CD4-positive, alpha-beta T cell (primary cell): ENCODE data around the gene CASS4. TPM values are rescaled to one million over a fixed set of nuclear protein-coding genes. Genes with fewer than 3 reads are reported as not detected.

Experiments used
- ATAC-seq: fragments of 200-7000 bp; cut with Tn5 transposase; one replicate; pipeline ENCODE4 v1.10.0; 2022; ENCODE audit warnings: mild to moderate bottlenecking; ENCODE audit not compliant: poor library complexity
- CTCF ChIA-PET: fragments of 350-600 bp; sonication (Branson Sonifier 250); formaldehyde crosslinking; loops from one replicate; lab custom pipeline; 2021; ENCODE audit warnings: antibody characterized with exemption, inconsistent platforms; lab: Charles Lee
- POLR2A ChIA-PET: fragments of 350-600 bp; sonication (Branson Sonifier 250); formaldehyde crosslinking; loops from one replicate; lab custom pipeline; 2021; ENCODE audit warnings: antibody characterized with exemption, inconsistent platforms; lab: Charles Lee
- DNase-seq, 14 experiments: peaks; one replicate each; pipeline ENCODE4 v3.0.0-alpha.2; 2013 to 2020; ENCODE audit warnings: mixed read lengths in 2 of 14
- H3K27ac ChIP-seq, 2 donors: one replicate each; pipeline versions ENCODE4 v1.5.1 to v1.7.0; 2013; ENCODE audit warnings: low read length in 2 of 2, low read depth in 1 of 2, mild to moderate bottlenecking in 1 of 2
- H3K27me3 ChIP-seq, 2 experiments: 1 replicate in 1 of 2; 2 replicates in 1 of 2; pipeline versions ENCODE4 v1.6.1 to v1.7.0; 2013; ENCODE audit warnings: low read length in 2 of 2, control low read depth in 1 of 2, mild to moderate bottlenecking in 1 of 2, moderate library complexity in 1 of 2; ENCODE audit not compliant: insufficient read depth in 2 of 2, control insufficient read depth in 1 of 2
- H3K36me3 ChIP-seq: one replicate; pipeline ENCODE4 v1.6.1; 2013; ENCODE audit warnings: low read length, control low read depth; ENCODE audit not compliant: insufficient read depth
- H3K4me1 ChIP-seq: one replicate; pipeline ENCODE4 v1.6.1; 2013; ENCODE audit warnings: low read length, control low read depth; ENCODE audit not compliant: insufficient read depth
- H3K4me3 ChIP-seq: one replicate; pipeline ENCODE4 v1.5.1; 2013; ENCODE audit warnings: mild to moderate bottlenecking, low read length, moderate library complexity
- H3K9me3 ChIP-seq, 2 experiments: 1 replicate in 1 of 2; 2 replicates in 1 of 2; pipeline versions ENCODE4 v1.6.1 to v1.7.0; 2013; ENCODE audit warnings: low read length in 2 of 2, mild to moderate bottlenecking in 2 of 2, control low read depth in 1 of 2, moderate library complexity in 1 of 2; ENCODE audit not compliant: control insufficient read depth in 1 of 2, insufficient read depth in 1 of 2
- H3K27ac Mint-ChIP-seq: one replicate; pipeline ENCODE4 v1.8.0; 2020; ENCODE audit warnings: mixed read lengths
- H3K27me3 Mint-ChIP-seq: one replicate; pipeline ENCODE4 v1.8.0; 2021; ENCODE audit warnings: mixed read lengths
- H3K36me3 Mint-ChIP-seq: one replicate; pipeline ENCODE4 v1.8.0; 2021; ENCODE audit warnings: low read depth, mixed read lengths
- H3K4me1 Mint-ChIP-seq: one replicate; pipeline ENCODE4 v1.8.0; 2021; ENCODE audit warnings: low read depth, mixed read lengths
- H3K4me3 Mint-ChIP-seq: one replicate; pipeline ENCODE4 v1.8.0; 2020; ENCODE audit warnings: mild to moderate bottlenecking, mixed read lengths
- H3K9me3 Mint-ChIP-seq: one replicate; pipeline ENCODE4 v1.8.0; 2020; ENCODE audit warnings: mixed read lengths
- intact Hi-C, 2 experiments: fragments of 100-400 bp; cut with DNase I in 1 of 2; cut with micrococcal nuclease in 1 of 2; formaldehyde crosslinking; loops; one replicate each; pipeline versions ENCODE4 v1.15.1 to v1.9.0; 2023 to 2025; cut with DNase I, micrococcal nuclease
- total RNA-seq, 174 experiments: library from RNA in 2 of 174; stranded (reverse) in 2 of 174; gene quantifications; one replicate each; pipeline ENCODE4 v1.2.3 and lab custom pipeline; 2021 to 2026
- TF ChIP-seq, protein P1 (sequence below): fragments of 200-600 bp; IDR thresholded peaks from one replicate; pipeline ENCODE4 v1.8.0; 2022; ENCODE audit warnings: antibody characterized with exemption, mild to moderate bottlenecking

CASS4 gene
- total RNA-seq, 2 experiments from 2014 or later = 37.0 to 39.8 TPM

DNA sequence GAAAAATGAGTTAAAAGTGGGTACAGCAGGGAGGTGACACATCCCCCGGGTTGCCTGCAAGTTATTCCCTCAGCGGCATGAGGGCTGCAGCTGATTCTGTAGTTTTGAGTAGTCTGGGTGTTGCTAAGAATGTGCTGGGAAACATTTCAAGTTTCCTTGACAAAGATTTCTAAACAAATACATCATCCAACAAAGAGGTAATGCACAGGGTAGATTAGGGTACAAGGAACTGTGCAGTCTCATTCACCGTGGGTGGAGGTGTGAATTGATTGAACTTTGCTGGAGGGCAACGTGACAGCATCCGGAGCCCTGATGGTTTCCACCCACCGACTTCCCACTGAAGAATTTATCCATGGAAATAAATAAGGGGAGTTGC is 21.8 kb downstream of the CASS4 start:
- no peaks in the 10 kb centered on the region for H3K9me3 Mint-ChIP-seq
- peak overlapping the region in 1 of 2 donors; percentile 31 for H3K27ac ChIP-seq
- H3K36me3 ChIP-seq = peaks cover 18% of the 10 kb centered on the region
- no peaks in the 10 kb centered on the region for H3K27me3 ChIP-seq
- ATAC-seq = no peak
- peaks cover 60% of the 10 kb centered on the region for H3K4me1 Mint-ChIP-seq
- H3K27me3 Mint-ChIP-seq = no peaks in the 10 kb centered on the region
- peak overlapping the region; percentile 37 for H3K27ac Mint-ChIP-seq
- ChIA-PET POLR2A (interaction anchor here (1.1 to 3.1 kb wide), 3 partner anchors 16 to 22 kb away, joined by 3 to 8 read pairs (median 5); partner anchors contain the start of gene CASS4), CTCF (no interaction called here)
- intact Hi-C loops = no loop called here
- TF ChIP-seq, protein P1, sequence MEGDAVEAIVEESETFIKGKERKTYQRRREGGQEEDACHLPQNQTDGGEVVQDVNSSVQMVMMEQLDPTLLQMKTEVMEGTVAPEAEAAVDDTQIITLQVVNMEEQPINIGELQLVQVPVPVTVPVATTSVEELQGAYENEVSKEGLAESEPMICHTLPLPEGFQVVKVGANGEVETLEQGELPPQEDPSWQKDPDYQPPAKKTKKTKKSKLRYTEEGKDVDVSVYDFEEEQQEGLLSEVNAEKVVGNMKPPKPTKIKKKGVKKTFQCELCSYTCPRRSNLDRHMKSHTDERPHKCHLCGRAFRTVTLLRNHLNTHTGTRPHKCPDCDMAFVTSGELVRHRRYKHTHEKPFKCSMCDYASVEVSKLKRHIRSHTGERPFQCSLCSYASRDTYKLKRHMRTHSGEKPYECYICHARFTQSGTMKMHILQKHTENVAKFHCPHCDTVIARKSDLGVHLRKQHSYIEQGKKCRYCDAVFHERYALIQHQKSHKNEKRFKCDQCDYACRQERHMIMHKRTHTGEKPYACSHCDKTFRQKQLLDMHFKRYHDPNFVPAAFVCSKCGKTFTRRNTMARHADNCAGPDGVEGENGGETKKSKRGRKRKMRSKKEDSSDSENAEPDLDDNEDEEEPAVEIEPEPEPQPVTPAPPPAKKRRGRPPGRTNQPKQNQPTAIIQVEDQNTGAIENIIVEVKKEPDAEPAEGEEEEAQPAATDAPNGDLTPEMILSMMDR = no peak
- peaks cover 56% of the 10 kb centered on the region for H3K4me1 ChIP-seq
- no peak overlapping the region for H3K4me3 ChIP-seq
- peak in 2 of 14 experiments; percentile 13 to 58 for DNase-seq
- peaks cover 41% of the 10 kb centered on the region for H3K36me3 Mint-ChIP-seq
- H3K4me3 Mint-ChIP-seq = no peak overlapping the region
- H3K9me3 ChIP-seq = no peaks in the 10 kb centered on the region

DNA sequence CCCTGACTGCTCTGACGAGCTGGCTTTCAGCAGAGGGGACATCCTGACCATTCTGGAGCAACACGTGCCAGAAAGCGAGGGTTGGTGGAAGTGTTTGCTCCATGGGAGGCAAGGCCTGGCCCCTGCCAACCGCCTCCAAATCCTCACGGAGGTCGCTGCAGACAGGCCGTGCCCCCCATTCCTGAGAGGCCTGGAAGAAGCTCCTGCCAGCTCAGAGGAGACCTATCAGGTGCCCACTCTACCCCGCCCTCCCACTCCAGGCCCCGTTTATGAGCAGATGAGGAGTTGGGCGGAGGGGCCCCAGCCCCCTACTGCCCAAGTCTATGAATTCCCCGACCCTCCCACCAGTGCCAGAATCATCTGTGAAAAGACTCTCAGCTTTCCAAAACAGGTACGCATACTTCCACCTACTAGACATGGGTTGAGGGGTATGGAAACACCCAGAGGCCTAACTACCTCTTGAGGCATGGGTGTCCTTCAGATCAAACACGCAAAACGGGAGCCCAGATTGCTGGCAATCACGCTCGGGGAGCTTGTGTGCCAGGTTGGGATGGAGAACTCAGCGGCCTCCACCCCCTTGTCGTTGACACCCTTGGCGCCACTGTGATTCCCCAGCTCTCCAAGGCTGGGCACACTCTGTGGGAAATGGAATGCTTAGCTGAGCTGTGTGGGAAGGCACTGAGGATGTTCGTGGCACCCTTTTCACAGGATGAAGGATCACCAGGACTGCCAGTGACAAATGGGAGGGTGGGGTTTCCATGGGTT is 25.3 kb downstream of the CASS4 start:
- H3K36me3 ChIP-seq = peaks cover 18% of the 10 kb centered on the region
- H3K9me3 Mint-ChIP-seq = no peaks in the 10 kb centered on the region
- no peak for ATAC-seq
- H3K27ac ChIP-seq = no peak overlapping the region
- H3K27ac Mint-ChIP-seq = peak overlapping the region; percentile 22
- H3K9me3 ChIP-seq = no peaks in the 10 kb centered on the region
- TF ChIP-seq, protein P1 = no peak
- intact Hi-C loops = no loop called here
- peaks cover 72% of the 10 kb centered on the region for H3K4me1 ChIP-seq
- no peaks in the 10 kb centered on the region for H3K27me3 Mint-ChIP-seq
- H3K4me3 ChIP-seq = no peak overlapping the region
- H3K4me1 Mint-ChIP-seq = peaks cover 62% of the 10 kb centered on the region
- ChIA-PET POLR2A (no interaction called here), CTCF (no interaction called here)
- no peak overlapping the region for H3K4me3 Mint-ChIP-seq
- DNase-seq = no peak
- H3K36me3 Mint-ChIP-seq = peaks cover 56% of the 10 kb centered on the region
- H3K27me3 ChIP-seq = no peaks in the 10 kb centered on the region

DNA sequence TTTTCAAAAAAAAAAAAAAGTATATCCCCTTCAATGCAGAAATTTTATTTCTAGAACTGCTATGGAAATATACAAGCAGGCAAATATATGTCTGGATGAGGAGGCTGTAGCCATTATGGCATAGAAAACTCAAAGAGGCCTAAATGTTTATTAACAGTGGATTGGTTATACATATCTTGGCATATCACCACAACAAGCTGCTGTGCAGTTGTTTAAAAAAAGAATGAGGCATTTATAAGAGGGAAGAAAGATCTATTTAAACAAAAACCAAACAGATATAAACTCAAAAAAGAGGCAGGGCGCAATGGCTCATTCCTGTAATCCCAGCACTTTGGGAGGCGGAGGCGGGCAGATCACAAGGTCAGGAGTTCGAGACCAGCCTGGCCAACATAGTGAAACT is 26.2 kb downstream of the CASS4 start:
- Mint-ChIP-seq H3K4me3 (no peak overlapping the region), H3K9me3 (no peaks in the 10 kb centered on the region), H3K36me3 (peaks cover 58% of the 10 kb centered on the region), H3K4me1 (peaks cover 61% of the 10 kb centered on the region), H3K27ac (peak overlapping the region; percentile 64), H3K27me3 (no peaks in the 10 kb centered on the region)
- ATAC-seq = no peak
- no peak for DNase-seq
- no peak overlapping the region for H3K27ac ChIP-seq
- H3K27me3 ChIP-seq = no peaks in the 10 kb centered on the region
- ChIA-PET CTCF (no interaction called here), POLR2A (interaction anchor here (0.9 kb wide), 1 partner anchor 27 kb away, joined by 4 read pairs; the partner anchor contains the start of gene CASS4)
- TF ChIP-seq, protein P1 = no peak
- H3K9me3 ChIP-seq = no peaks in the 10 kb centered on the region
- peaks cover 18% of the 10 kb centered on the region for H3K36me3 ChIP-seq
- H3K4me3 ChIP-seq = no peak overlapping the region
- peaks cover 68% of the 10 kb centered on the region for H3K4me1 ChIP-seq
- intact Hi-C loops = no loop called here
